ENCODE results near the gene OTOP2. TPM values are rescaled to one million over a fixed set of nuclear protein-coding genes. Genes with fewer than 3 reads are reported as not detected.

OTOP2 gene
- total RNA-seq, 1 experiment from 2014 or later, result not detected

DNA sequence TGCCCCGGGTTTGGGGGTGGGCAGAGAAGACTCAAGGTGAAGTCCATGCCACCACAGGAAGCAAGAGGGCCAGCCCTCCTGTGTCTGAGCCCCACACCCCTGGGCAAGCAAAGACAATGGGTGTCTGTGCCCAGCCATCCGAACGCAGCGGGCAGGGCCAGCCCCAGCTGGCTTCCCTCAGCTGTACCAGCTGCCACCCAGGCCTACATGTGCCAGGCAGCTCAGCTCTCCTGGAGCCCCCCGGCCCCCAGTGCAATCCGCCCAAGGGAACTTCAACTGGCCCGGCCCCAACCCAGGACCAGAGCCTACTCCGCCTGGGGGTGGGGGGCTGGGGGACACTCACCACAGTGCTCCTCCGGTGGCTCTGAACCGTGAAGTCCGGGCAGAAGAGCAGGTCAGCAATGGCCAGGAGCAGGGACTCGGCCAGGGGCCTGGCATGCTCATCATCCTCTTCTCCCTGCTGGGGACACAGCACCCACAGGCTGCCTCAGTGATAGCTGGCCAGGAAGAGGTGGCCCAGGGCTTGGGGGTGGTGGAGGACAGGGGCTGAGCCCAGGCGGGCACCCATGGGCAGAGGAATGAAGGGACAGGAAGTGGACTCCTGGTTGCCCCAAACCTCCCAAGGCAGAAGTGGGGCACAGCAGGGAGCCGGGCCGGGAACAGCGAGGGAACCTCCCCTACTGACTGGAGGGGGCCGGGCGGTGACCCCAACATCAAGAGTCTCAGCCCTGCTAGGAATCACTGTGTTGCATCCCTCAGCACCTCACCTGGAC is 38.7 kb downstream of the OTOP2 start:
- intact Hi-C loops (cut with micrococcal nuclease), result loop anchor here (5.0 kb wide), 1 partner anchor 239 kb away; no protein-coding TSS in a partner anchor
- POLR2A ChIA-PET (ENCODE audit: unreplicated experiment), result no interaction called here

DNA sequence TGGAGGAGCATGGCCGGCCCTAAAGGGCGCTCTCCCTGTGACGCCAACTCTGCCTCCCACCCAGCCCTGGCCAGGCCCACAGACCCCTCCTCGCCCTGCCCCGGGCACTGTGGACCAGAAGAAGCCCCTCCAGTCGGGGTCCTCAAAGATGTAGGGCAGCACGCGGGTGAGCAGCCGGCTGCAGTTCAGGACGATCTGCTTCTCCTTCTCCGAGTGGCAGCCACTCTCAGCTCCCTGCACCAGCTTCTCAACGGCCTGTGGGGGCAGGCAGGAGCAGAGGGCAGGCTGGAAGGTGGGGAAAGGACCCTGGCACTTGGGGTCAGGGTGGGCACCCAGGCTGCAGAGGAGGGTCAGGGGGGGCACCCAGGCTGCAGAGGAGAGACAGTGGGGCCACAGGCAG is 39.6 kb downstream of the OTOP2 start:
- ATAC-seq (no peak), DNase-seq (no peak)
- no peak overlapping the region for H3K27ac ChIP-seq (ENCODE audit: low read length)
- intact Hi-C loops (cut with micrococcal nuclease), result loop anchor here (5.0 kb wide), 1 partner anchor 239 kb away; no protein-coding TSS in a partner anchor
- no peaks in the 10 kb centered on the region for H3K36me3 ChIP-seq (ENCODE audit: low read depth, low read length)
- no peak overlapping the region for H3K4me2 ChIP-seq (ENCODE audit: low read length)
- no peak overlapping the region for H3K9ac ChIP-seq (ENCODE audit: low read length)
- no peak overlapping the region for H2AFZ ChIP-seq (ENCODE audit: low read length)
- H3K27me3 ChIP-seq (ENCODE audit: low read length), result no peaks in the 10 kb centered on the region
- peaks cover 10% of the 10 kb centered on the region for H3K4me1 ChIP-seq (ENCODE audit: insufficient read depth, low read length)
- ChIA-PET CTCF (interaction anchor here (0.6 to 1.1 kb wide), 2 partner anchors 24 to 48 kb away, joined by 3 to 4 read pairs; partner anchors contain the start of gene CDR2L), POLR2A (ENCODE audit: unreplicated experiment) (interaction anchor here (0.6 kb wide), 2 partner anchors 100 to 426 kb away, joined by 3 to 6 read pairs; no protein-coding TSS in a partner anchor)
- no TSS peak for BruUV-seq (replicated peaks)
- H3K4me3 ChIP-seq (ENCODE audit: low read length), result no peak overlapping the region
- H3K9me3 ChIP-seq (ENCODE audit: low read length), result no peaks in the 10 kb centered on the region
- no peak for TF ChIP-seq EZH2phosphoT487 (IDR thresholded peaks at IDR 0.05; ENCODE audit: borderline replicate concordance, low read length)
- TF ChIP-seq, protein P1, sequence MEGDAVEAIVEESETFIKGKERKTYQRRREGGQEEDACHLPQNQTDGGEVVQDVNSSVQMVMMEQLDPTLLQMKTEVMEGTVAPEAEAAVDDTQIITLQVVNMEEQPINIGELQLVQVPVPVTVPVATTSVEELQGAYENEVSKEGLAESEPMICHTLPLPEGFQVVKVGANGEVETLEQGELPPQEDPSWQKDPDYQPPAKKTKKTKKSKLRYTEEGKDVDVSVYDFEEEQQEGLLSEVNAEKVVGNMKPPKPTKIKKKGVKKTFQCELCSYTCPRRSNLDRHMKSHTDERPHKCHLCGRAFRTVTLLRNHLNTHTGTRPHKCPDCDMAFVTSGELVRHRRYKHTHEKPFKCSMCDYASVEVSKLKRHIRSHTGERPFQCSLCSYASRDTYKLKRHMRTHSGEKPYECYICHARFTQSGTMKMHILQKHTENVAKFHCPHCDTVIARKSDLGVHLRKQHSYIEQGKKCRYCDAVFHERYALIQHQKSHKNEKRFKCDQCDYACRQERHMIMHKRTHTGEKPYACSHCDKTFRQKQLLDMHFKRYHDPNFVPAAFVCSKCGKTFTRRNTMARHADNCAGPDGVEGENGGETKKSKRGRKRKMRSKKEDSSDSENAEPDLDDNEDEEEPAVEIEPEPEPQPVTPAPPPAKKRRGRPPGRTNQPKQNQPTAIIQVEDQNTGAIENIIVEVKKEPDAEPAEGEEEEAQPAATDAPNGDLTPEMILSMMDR (conservative IDR thresholded peaks at IDR 0.05; ENCODE audit: low read depth, low read length), result peak; percentile 29; the same call in 1 of the 2 replicates
- no peaks in the 10 kb centered on the region for H4K20me1 ChIP-seq (ENCODE audit: low read length)
- H3F3A ChIP-seq (ENCODE audit: low read length, unreplicated experiment), result no peaks in the 10 kb centered on the region
- no peaks in the 10 kb centered on the region for H3K9me2 ChIP-seq (replicated peaks; ENCODE audit: low read length)
- no peaks in the 10 kb centered on the region for H3K79me2 ChIP-seq (ENCODE audit: low read length)

More for the DNA sequence above, 38.7 kb downstream of the OTOP2 start:
- TF ChIP-seq, protein P1 (conservative IDR thresholded peaks at IDR 0.05; ENCODE audit: low read depth, low read length), result no peak
- H4K20me1 ChIP-seq (ENCODE audit: low read length), result no peaks in the 10 kb centered on the region
- peaks cover 1% of the 10 kb centered on the region for H3K4me1 ChIP-seq (ENCODE audit: insufficient read depth, low read length)
- no peaks in the 10 kb centered on the region for H3K36me3 ChIP-seq (ENCODE audit: low read depth, low read length)
- DNase-seq (no peak), ATAC-seq (no peak)
- no peak overlapping the region for H2AFZ ChIP-seq (ENCODE audit: low read length)
- H3K4me3 ChIP-seq (ENCODE audit: low read length), result no peak overlapping the region
- no peak overlapping the region for H3K9ac ChIP-seq (ENCODE audit: low read length)
- H3F3A ChIP-seq (ENCODE audit: low read length, unreplicated experiment), result no peaks in the 10 kb centered on the region
- no peaks in the 10 kb centered on the region for H3K79me2 ChIP-seq (ENCODE audit: low read length)
- H3K27me3 ChIP-seq (ENCODE audit: low read length), result no peaks in the 10 kb centered on the region
- no peaks in the 10 kb centered on the region for H3K9me2 ChIP-seq (replicated peaks; ENCODE audit: low read length)
- CTCF ChIA-PET, result interaction anchor here (1.1 to 2.5 kb wide), 6 partner anchors 25 to 449 kb away, joined by 3 to 14 read pairs (median 6); partner anchors contain the start of gene CDR2L
- H3K9me3 ChIP-seq (ENCODE audit: low read length), result no peaks in the 10 kb centered on the region
- H3K27ac ChIP-seq (ENCODE audit: low read length), result no peak overlapping the region
- no peak overlapping the region for H3K4me2 ChIP-seq (ENCODE audit: low read length)
- TSS peak; percentile 11 for BruUV-seq (replicated peaks)

DNA sequence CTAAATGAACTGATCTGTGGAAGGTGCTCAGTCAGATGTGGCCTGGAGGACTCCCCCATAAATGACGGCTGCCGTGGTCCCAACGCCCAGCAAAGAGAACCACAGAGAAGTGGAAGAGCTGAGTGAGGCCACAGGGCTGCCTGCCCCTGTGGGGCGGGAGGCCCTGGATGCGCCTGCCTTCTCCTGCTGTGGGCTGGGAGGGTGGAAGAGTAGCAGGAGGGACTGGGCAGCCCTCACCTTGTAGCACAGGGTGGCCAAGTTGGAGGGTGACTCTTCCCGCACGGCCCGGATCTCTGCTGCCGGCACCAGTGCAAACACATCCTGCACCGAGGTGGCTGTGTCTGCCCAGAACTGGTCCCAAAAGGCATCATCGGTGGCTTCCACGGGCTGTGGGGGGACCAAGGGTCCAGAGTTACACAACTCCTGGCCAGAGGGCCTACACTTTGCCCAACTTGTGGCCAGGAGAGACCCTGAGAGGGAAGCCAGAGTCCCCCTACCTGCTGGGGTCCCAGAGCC is 40.2 kb downstream of the OTOP2 start:
- Histone ChIP-seq H3K27me3 (ENCODE audit: low read length) (no peaks in the 10 kb centered on the region), H3K4me3 (ENCODE audit: low read length) (no peak overlapping the region), H3K9me2 (replicated peaks; ENCODE audit: low read length) (no peaks in the 10 kb centered on the region), H4K20me1 (ENCODE audit: low read length) (no peaks in the 10 kb centered on the region), H2AFZ (ENCODE audit: low read length) (no peak overlapping the region), H3K4me2 (ENCODE audit: low read length) (no peak overlapping the region), H3K9ac (ENCODE audit: low read length) (no peak overlapping the region), H3F3A (ENCODE audit: low read length, unreplicated experiment) (no peaks in the 10 kb centered on the region), H3K27ac (ENCODE audit: low read length) (no peak overlapping the region), H3K4me1 (ENCODE audit: insufficient read depth, low read length) (peaks cover 16% of the 10 kb centered on the region), H3K36me3 (ENCODE audit: low read depth, low read length) (no peaks in the 10 kb centered on the region), H3K79me2 (ENCODE audit: low read length) (no peaks in the 10 kb centered on the region), H3K9me3 (ENCODE audit: low read length) (no peaks in the 10 kb centered on the region)
- no peak for TF ChIP-seq EZH2phosphoT487 (IDR thresholded peaks at IDR 0.05; ENCODE audit: borderline replicate concordance, low read length)
- no TSS peak for BruUV-seq (replicated peaks)
- no peak for ATAC-seq
- intact Hi-C loops (cut with micrococcal nuclease), result loop anchor here (5.0 kb wide), 1 partner anchor 238 kb away; no protein-coding TSS in a partner anchor
- DNase-seq, result no peak
- ChIA-PET CTCF (interaction anchor here (0.6 kb wide), 1 partner anchor 11 kb away, joined by 3 read pairs; no protein-coding TSS in a partner anchor), POLR2A (ENCODE audit: unreplicated experiment) (interaction anchor here (0.6 kb wide), 1 partner anchor 427 kb away, joined by 6 read pairs; no protein-coding TSS in a partner anchor)

All from PC-3 (cell line).